Peyer's patch (tissue), 4 donors: Measurements from ENCODE around the gene JAZF1.
A peak's percentile ranks its signal among the peaks of the same experiment; 100 is the strongest.

Experiments
- CTCF ChIP-seq, 6 experiments: fragments of 450-650 bp in 4 of 6; fragments of 200-600 bp in 2 of 6; sonication (generic) in 1 of 6; IDR thresholded peaks; one replicate each; pipeline ENCODE4 v1.5.1; 2017 to 2019; ENCODE audit warnings: antibody characterized with exemption in 6 of 6, mild to moderate bottlenecking in 3 of 6, moderate library complexity in 1 of 6
- POLR2A ChIP-seq, 2 donors: fragments of 450-650 bp; IDR thresholded peaks; one replicate each; pipeline ENCODE4 v1.5.1; 2017; ENCODE audit warnings: antibody characterized with exemption in 2 of 2, mild to moderate bottlenecking in 2 of 2, moderate library complexity in 2 of 2

DNA sequence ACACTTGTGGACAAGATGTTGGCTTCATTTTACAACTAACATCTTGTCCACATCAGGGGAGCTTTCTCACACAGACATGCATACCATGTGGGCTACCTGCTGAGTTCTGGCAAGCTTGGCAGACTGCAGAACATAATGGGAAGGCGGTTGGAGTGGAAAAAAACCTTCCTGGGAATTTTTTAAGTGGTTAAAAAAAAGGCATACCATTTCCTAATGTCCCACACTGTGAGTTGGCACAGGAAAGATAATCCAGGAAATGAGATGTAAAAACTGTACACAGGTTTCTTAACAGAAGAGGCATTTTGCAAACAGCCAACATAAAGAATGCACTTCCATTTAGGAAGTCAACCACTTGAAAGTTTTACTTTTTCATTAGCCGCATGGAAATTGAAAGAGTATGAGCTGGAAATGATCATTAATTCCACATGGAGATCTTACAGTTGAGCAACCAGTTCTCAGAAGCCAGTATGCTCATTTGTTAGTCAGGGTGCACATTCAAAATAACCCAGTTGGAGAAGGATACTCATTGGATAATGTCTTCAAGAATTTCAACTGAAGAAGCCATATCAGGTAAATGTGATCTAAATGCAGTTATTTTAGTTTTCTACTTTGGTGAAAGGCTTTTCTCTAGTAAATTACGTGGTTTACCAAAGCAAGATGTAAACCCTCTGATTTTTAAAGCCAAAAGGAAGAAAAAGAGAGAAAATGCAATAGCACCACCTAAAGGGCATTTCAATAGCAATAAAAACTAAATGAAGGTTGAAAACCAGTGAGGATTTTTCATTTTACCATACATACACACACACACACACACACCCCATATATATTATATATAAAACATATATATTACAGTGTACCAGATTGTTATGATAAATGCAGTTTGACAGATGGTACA, 246.7 kb downstream of the JAZF1 start:
- TF ChIP-seq CTCF (IDR thresholded peaks at IDR 0.05), result peak in 3 of 6 experiments; percentile 5 to 22 (median 12)
- no peak for TF ChIP-seq POLR2A (IDR thresholded peaks at IDR 0.05)
